Measurements from ENCODE around the gene FSHR.

- TF ChIP-seq CTCF (conservative IDR thresholded peaks at IDR 0.05) (no peak), ZFX (IDR thresholded peaks at IDR 0.05) (no peak)
These were observed 124.9 kb downstream of the FSHR start for GRCh38 chr2:49029406-49029805.
